Upper lobe of right lung (tissue), 1 donor: ENCODE data around the gene MXRA7. TPM values are rescaled to one million over a fixed set of nuclear protein-coding genes. Genes with fewer than 3 reads are reported as not detected.
"Not testable (repeated sequence)": the region's sequence is repeated elsewhere in the genome, so short reads cannot be mapped to it uniquely, and the experiment has no call there.

Source experiments
- ATAC-seq: fragments of 200-7000 bp; cut with Tn5 transposase; one replicate; pipeline ENCODE4 v1.9.1; 2020; ENCODE audit warnings: mild to moderate bottlenecking, moderate library complexity
- DNase-seq: peaks from one replicate; pipeline ENCODE4 v3.0.0-alpha.2; 2020
- H3K27ac ChIP-seq: fragments of 200-600 bp; one replicate; pipeline ENCODE4 v1.8.0; 2022
- H3K27me3 ChIP-seq: fragments of 200-600 bp; one replicate; pipeline ENCODE4 v1.8.0; 2022; ENCODE audit warnings: mild to moderate bottlenecking
- H3K36me3 ChIP-seq: fragments of 200-600 bp; one replicate; pipeline ENCODE4 v1.8.0; 2022
- H3K4me1 ChIP-seq: fragments of 200-600 bp; one replicate; pipeline ENCODE4 v1.8.0; 2022
- H3K4me3 ChIP-seq: fragments of 200-600 bp; one replicate; pipeline ENCODE4 v1.8.0; 2022; ENCODE audit warnings: mild to moderate bottlenecking
- H3K9me3 ChIP-seq: fragments of 200-600 bp; one replicate; pipeline ENCODE4 v1.8.0; 2022
- CTCF ChIP-seq: fragments of 200-600 bp; IDR thresholded peaks from one replicate; pipeline ENCODE4 v1.8.0; 2022; ENCODE audit warnings: antibody characterized with exemption
- intact Hi-C: fragments of 100-400 bp; cut with DNase I; formaldehyde crosslinking; loops from one replicate; pipeline ENCODE4 v1.11.0; 2022
- total RNA-seq: library from RNA; stranded (reverse); fragmentation: NEBNext Ultra II Directional; extraction: Animal tissue kit (Norgen Biotek cat#: 25700); gene quantifications from one replicate; pipeline ENCODE4 v1.2.1, GENCODE V29; 2021
- donor health status: DM: no; HTN: yes; CAD: no; lungs with severe emphysema.

Gene MXRA7
- total RNA-seq, 1 donor from 2014 or later, result 159 TPM

GRCh38 chr17:76726231-76726775 lies 15.5 kb upstream of the MXRA7 start, which contains the start of gene JMJD6:
Gene JMJD6, minus strand, starts transcription at chr17:76726606. Its CDS starts 131 bp downstream, at chr17:76726475.
- H3K36me3 ChIP-seq, result peaks cover 45% of the 10 kb centered on the region
- intact Hi-C loops, result no loop called here
- DNase-seq, result peak; percentile 99
- H3K9me3 ChIP-seq, result no peaks in the 10 kb centered on the region
- H3K4me3 ChIP-seq, result peak within 1 kb of the TSS; percentile 99
- peak within 1 kb of the TSS; percentile 100 for H3K27ac ChIP-seq
- TF ChIP-seq CTCF, result no peak
- no peaks in the 10 kb centered on the region for H3K27me3 ChIP-seq
- peaks cover 41% of the 10 kb centered on the region for H3K4me1 ChIP-seq
- peak; percentile 95 for ATAC-seq

- H3K9me3 ChIP-seq, result no peaks in the 10 kb centered on the region
- intact Hi-C loops, result no loop called here
- peak overlapping the region; percentile 99 for H3K4me3 ChIP-seq
- no peaks in the 10 kb centered on the region for H3K27me3 ChIP-seq
- TF ChIP-seq CTCF, result no peak
- ATAC-seq (peak; percentile 67), DNase-seq (peak; percentile 92)
- peaks cover 41% of the 10 kb centered on the region for H3K4me1 ChIP-seq
- H3K27ac ChIP-seq, result peak overlapping the region; percentile 100
- H3K36me3 ChIP-seq, result peaks cover 46% of the 10 kb centered on the region
Measured at GRCh38 chr17:76725580-76726230, 14.9 kb upstream of the MXRA7 start.

GRCh38 chr17:76723812-76724211 lies 13.0 kb upstream of the MXRA7 start:
- Histone ChIP-seq H3K36me3 (peaks cover 65% of the 10 kb centered on the region), H3K4me1 (peaks cover 34% of the 10 kb centered on the region), H3K4me3 (no peak overlapping the region), H3K9me3 (no peaks in the 10 kb centered on the region), H3K27ac (no peak overlapping the region), H3K27me3 (no peaks in the 10 kb centered on the region)
- DNase-seq, result peak; percentile 15
- no peak for ATAC-seq
- intact Hi-C loops, result no loop called here
- no peak for TF ChIP-seq CTCF

- not testable (repeated sequence) for ATAC-seq
- H3K36me3 ChIP-seq, result peaks cover 74% of the 10 kb centered on the region
Measured at GRCh38 chr17:76722977-76723376, 12.2 kb upstream of the MXRA7 start.

GRCh38 chr17:76722279-76722678 lies 11.5 kb upstream of the MXRA7 start:
- H3K36me3 ChIP-seq, result peaks cover 81% of the 10 kb centered on the region
- intact Hi-C loops, result no loop called here

More at GRCh38 chr17:76722977-76723376, 12.2 kb upstream of the MXRA7 start:
- peak; percentile 9 for DNase-seq
- H3K4me3 ChIP-seq, H3K27me3 ChIP-seq, H3K9me3 ChIP-seq, intact Hi-C loops, H3K27ac ChIP-seq: not testable (repeated sequence)
- H3K4me1 ChIP-seq, result peaks cover 27% of the 10 kb centered on the region

More at GRCh38 chr17:76722279-76722678, 11.5 kb upstream of the MXRA7 start:
- Histone ChIP-seq H3K27ac (no peak overlapping the region), H3K4me1 (peaks cover 23% of the 10 kb centered on the region), H3K9me3 (no peaks in the 10 kb centered on the region), H3K27me3 (no peaks in the 10 kb centered on the region), H3K4me3 (no peak overlapping the region)
- TF ChIP-seq CTCF, result no peak
- no peak for ATAC-seq
- DNase-seq, result peak; percentile 23
